HepG2 (cell line): ENCODE results near the gene GOLGA6D. TPM values are rescaled to one million over a fixed set of nuclear protein-coding genes. Genes with fewer than 3 reads are reported as not detected.

Source experiments
- ATAC-seq: fragments of 200-7000 bp; cut with Tn5 transposase; 3 replicates; pipeline ENCODE4 v1.9.1; 2020; ENCODE audit warnings: mild to moderate bottlenecking, moderate library complexity
- BruUV-seq: library from RNA; stranded (reverse); fragments of 400-500 nt; replicated peaks from 2 replicates; lab custom pipeline; 2021; lab: Mats Ljungman, UMichigan
- CTCF ChIA-PET: fragments of 300-600 bp; formaldehyde crosslinking; extraction: SDS; loops from one replicate; lab custom pipeline; 2021; ENCODE audit warnings: low total read pairs, inconsistent platforms, low intra/inter-chr PET ratio; lab: Yijun Ruan, JAX
- POLR2A ChIA-PET: fragments of 350-600 bp; sonication (Branson Sonifier 250); formaldehyde crosslinking; loops from one replicate; lab custom pipeline; 2020; ENCODE audit warnings: antibody characterized with exemption, inconsistent platforms; lab: Yijun Ruan, JAX
- DNase-seq: peaks from one replicate; pipeline ENCODE4 v3.0.0-alpha.2; 2015; ENCODE audit warnings: low spot score
- FAIRE-seq: peaks from 3 replicates; lab custom pipeline; 2011; peaks lifted over from hg19 to GRCh38; lab: Jason Lieb, UNC
- H2AFZ ChIP-seq: one replicate; pipeline ENCODE4 v1.6.1; 2011; ENCODE audit warnings: low read length, inconsistent platforms
- H3K27ac ChIP-seq: fragments of 300-600 bp; 3 replicates; pipeline ENCODE4 v1.8.0; 2011; ENCODE audit warnings: mixed run types, mild to moderate bottlenecking, mixed read lengths, low read length, inconsistent platforms; ENCODE audit not compliant: insufficient read depth; ENCODE audit errors: extremely low read length
- H3K27me3 ChIP-seq, 2 experiments: fragments of 200-600 bp in 1 of 2; 2 replicates in 1 of 2; 3 replicates in 1 of 2; pipeline versions ENCODE4 v1.6.0 to v1.8.0; 2011; ENCODE audit warnings: low read length in 2 of 2, mild to moderate bottlenecking in 2 of 2, moderate library complexity in 2 of 2, inconsistent platforms in 1 of 2; ENCODE audit not compliant: insufficient read depth in 2 of 2, control insufficient read depth in 1 of 2
- H3K36me3 ChIP-seq, 2 experiments: fragments of 200-600 bp in 1 of 2; replicated peaks in 1 of 2; 2 replicates in 1 of 2; 3 replicates in 1 of 2; pipeline versions ENCODE4 v1.5.1 to v1.8.0; 2011; ENCODE audit warnings: low read length in 2 of 2, inconsistent platforms in 1 of 2; ENCODE audit not compliant: insufficient read depth in 2 of 2, control insufficient read depth in 1 of 2
- H3K4me1 ChIP-seq: 2 replicates; pipeline ENCODE4 v1.5.1; 2012; ENCODE audit warnings: low read length, inconsistent platforms; ENCODE audit not compliant: insufficient read depth
- H3K4me2 ChIP-seq: 2 replicates; pipeline ENCODE4 v1.6.0; 2011; ENCODE audit warnings: low read depth, low read length, inconsistent platforms
- H3K4me3 ChIP-seq, 3 experiments: fragments of 200-600 bp in 1 of 3; sonication (generic), shearing (Covaris generic) in 1 of 3; replicated peaks in 1 of 3; 2 replicates each; pipeline ENCODE4 v1.5.1; 2011 to 2016; ENCODE audit warnings: low read length in 3 of 3, inconsistent platforms in 2 of 3, low read depth in 2 of 3, mild to moderate bottlenecking in 2 of 3, control low read depth in 1 of 3, mixed read lengths in 1 of 3; ENCODE audit not compliant: insufficient read depth in 1 of 3
- H3K79me2 ChIP-seq: one replicate; pipeline ENCODE4 v1.6.1; 2011; ENCODE audit warnings: low read length, inconsistent platforms; ENCODE audit not compliant: insufficient read depth
- H3K9ac ChIP-seq: 2 replicates; pipeline ENCODE4 v1.6.0; 2011; ENCODE audit warnings: mild to moderate bottlenecking, low read depth, low read length, inconsistent platforms; ENCODE audit not compliant: insufficient read depth
- H3K9me3 ChIP-seq: 2 replicates; pipeline ENCODE4 v1.5.1; 2012; ENCODE audit warnings: mild to moderate bottlenecking, low read length
- H4K20me1 ChIP-seq: 2 replicates; pipeline ENCODE4 v1.6.0; 2011; ENCODE audit warnings: inconsistent platforms, mild to moderate bottlenecking, low read length, moderate library complexity; ENCODE audit not compliant: insufficient read depth
- CHD4 ChIP-seq: fragments of 200-600 bp; sonication (generic); IDR thresholded peaks from 2 replicates; pipeline ENCODE4 v1.7.0; 2017; ENCODE audit warnings: mild to moderate bottlenecking, low read length, borderline replicate concordance
- SAP130 ChIP-seq: IDR thresholded peaks from 2 replicates; pipeline ENCODE4 v1.6.1; 2016; ENCODE audit warnings: low read depth
- SIX4 ChIP-seq: sonication (generic); formaldehyde crosslinking; IDR thresholded peaks from 2 replicates; pipeline ENCODE4 v1.4.0; 2020; ENCODE audit warnings: missing genetic modification reagents
- TP53 ChIP-seq: sonication (generic); formaldehyde crosslinking; conservative IDR thresholded peaks from 2 replicates; pipeline ENCODE4 v1.4.0; 2020; ENCODE audit warnings: missing genetic modification reagents
- ZMYM4 ChIP-seq: sonication (generic); formaldehyde crosslinking; IDR thresholded peaks from 2 replicates; pipeline ENCODE4 v1.8.1; 2023; ENCODE audit warnings: mild to moderate bottlenecking, missing genetic modification reagents
- ZNF296 ChIP-seq: sonication (generic); formaldehyde crosslinking; conservative IDR thresholded peaks from 2 replicates; pipeline ENCODE4 v1.5.0; 2020; ENCODE audit warnings: mild to moderate bottlenecking, missing genetic modification reagents
- ZNF382 ChIP-seq: sonication (generic); formaldehyde crosslinking; IDR thresholded peaks from 2 replicates; pipeline ENCODE4 v1.5.0; 2020; ENCODE audit warnings: missing genetic modification reagents, mild to moderate bottlenecking, borderline replicate concordance
- ZNF572 ChIP-seq: sonication (generic); formaldehyde crosslinking; IDR thresholded peaks from 2 replicates; pipeline ENCODE4 v1.5.1; 2020; ENCODE audit warnings: mild to moderate bottlenecking, missing genetic modification reagents
- ZNF75D ChIP-seq: sonication (generic); formaldehyde crosslinking; IDR thresholded peaks from 2 replicates; pipeline ENCODE4 v1.8.1; 2023; ENCODE audit warnings: missing genetic modification reagents, mild to moderate bottlenecking, borderline replicate concordance
- WGBS: methylation state at CpG from one replicate; pipeline ENCODE4 v1.1.6; 2017; ENCODE audit warnings: low lambda C conversion rate; 5-methylcytosine and 5-hydroxymethylcytosine counted together
- in situ Hi-C: cut with HindIII; loops from 2 replicates; pipeline ENCODE4 v1.10.0; 2017; ENCODE audit warnings: low pct_unique_long_range_greater_than_20kb; ENCODE audit not compliant: extremely low pct_ligation_motif_present
- intact Hi-C: fragments of 100-400 bp; cut with micrococcal nuclease; formaldehyde crosslinking; loops from one replicate; pipeline ENCODE4 v1.10.0; 2022; ENCODE audit not compliant: unreplicated experiment
- polyA plus RNA-seq, 8 experiments: library from polyadenylated mRNA; depleted of rRNA in 3 of 8; stranded (reverse) in 7 of 8; unstranded in 1 of 8; fragments of >200 nt; fragmentation: Illumina TruSeq in 4 of 8; extraction: Trizol in 4 of 8; gene quantifications; 2 replicates each; pipeline versions ENCODE4 v1.2.1 to v1.2.3, GENCODE V29; 2011 to 2016; ENCODE audit warnings: low read depth in 4 of 8, missing spikeins in 1 of 8, mixed read lengths in 1 of 8; ENCODE audit not compliant: insufficient read depth in 1 of 8
- total RNA-seq, 5 experiments: library from RNA; depleted of rRNA; stranded (reverse); fragments of >200 nt; fragmentation: Illumina TruSeq; extraction: Trizol; gene quantifications; 2 replicates each; pipeline ENCODE4 v1.2.3, GENCODE V29; 2016; ENCODE audit warnings: low read depth in 1 of 5
- TF ChIP-seq, protein P1 (sequence below): sonication (generic); formaldehyde crosslinking; IDR thresholded peaks from 2 replicates; pipeline ENCODE4 v1.4.0; 2020; ENCODE audit warnings: missing genetic modification reagents
- TF ChIP-seq, protein P2 (sequence below): sonication (generic); formaldehyde crosslinking; IDR thresholded peaks from 2 replicates; pipeline ENCODE4 v1.5.0; 2020; ENCODE audit warnings: missing genetic modification reagents, mild to moderate bottlenecking, borderline replicate concordance
- TF ChIP-seq, protein P3 (sequence below): IDR thresholded peaks from 2 replicates; pipeline ENCODE4 v1.6.1; 2016
- TF ChIP-seq, protein P4 (sequence below): sonication (generic); formaldehyde crosslinking; IDR thresholded peaks from 2 replicates; pipeline ENCODE4 v1.4.0; 2020; ENCODE audit warnings: missing genetic modification reagents

GOLGA6D gene
- total and polyA plus RNA-seq, 2 of the 13 experiments (the other 11 are each of a cell fraction or from before 2014, with no cell fraction given), result 0.04 TPM; not detected in 1

DNA sequence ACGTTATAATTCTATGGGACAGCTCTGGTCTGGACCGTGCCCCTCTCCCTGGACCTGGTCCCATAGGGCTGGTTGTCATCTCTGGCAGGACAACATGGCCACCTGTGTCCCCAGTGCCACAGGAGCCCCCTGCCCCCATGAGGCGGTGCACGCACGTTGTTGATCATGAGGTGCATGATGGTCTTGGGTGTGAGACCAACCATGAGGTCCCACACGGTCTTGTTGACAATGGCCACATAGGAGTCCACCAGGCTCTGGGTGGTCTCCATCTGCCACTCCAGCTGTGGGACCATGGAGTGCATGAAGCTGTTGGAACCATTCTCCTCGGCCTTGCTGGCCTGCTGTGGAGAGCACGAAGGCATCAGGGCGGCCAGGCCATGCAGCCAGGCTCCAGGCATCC is 19.7 kb downstream of the GOLGA6D start:
- POLR2A ChIA-PET, result no interaction called here
- Histone ChIP-seq H3K4me3 (no peak overlapping the region), H2AFZ (no peak overlapping the region), H3K9ac (no peak overlapping the region), H3K79me2 (no peaks in the 10 kb centered on the region)
- FAIRE-seq (no peak), ATAC-seq (no peak)
- in situ Hi-C loops, result no loop called here
- TF ChIP-seq TP53 (CRISPR knock-in tag), result no peak
- TF ChIP-seq, protein P1, sequence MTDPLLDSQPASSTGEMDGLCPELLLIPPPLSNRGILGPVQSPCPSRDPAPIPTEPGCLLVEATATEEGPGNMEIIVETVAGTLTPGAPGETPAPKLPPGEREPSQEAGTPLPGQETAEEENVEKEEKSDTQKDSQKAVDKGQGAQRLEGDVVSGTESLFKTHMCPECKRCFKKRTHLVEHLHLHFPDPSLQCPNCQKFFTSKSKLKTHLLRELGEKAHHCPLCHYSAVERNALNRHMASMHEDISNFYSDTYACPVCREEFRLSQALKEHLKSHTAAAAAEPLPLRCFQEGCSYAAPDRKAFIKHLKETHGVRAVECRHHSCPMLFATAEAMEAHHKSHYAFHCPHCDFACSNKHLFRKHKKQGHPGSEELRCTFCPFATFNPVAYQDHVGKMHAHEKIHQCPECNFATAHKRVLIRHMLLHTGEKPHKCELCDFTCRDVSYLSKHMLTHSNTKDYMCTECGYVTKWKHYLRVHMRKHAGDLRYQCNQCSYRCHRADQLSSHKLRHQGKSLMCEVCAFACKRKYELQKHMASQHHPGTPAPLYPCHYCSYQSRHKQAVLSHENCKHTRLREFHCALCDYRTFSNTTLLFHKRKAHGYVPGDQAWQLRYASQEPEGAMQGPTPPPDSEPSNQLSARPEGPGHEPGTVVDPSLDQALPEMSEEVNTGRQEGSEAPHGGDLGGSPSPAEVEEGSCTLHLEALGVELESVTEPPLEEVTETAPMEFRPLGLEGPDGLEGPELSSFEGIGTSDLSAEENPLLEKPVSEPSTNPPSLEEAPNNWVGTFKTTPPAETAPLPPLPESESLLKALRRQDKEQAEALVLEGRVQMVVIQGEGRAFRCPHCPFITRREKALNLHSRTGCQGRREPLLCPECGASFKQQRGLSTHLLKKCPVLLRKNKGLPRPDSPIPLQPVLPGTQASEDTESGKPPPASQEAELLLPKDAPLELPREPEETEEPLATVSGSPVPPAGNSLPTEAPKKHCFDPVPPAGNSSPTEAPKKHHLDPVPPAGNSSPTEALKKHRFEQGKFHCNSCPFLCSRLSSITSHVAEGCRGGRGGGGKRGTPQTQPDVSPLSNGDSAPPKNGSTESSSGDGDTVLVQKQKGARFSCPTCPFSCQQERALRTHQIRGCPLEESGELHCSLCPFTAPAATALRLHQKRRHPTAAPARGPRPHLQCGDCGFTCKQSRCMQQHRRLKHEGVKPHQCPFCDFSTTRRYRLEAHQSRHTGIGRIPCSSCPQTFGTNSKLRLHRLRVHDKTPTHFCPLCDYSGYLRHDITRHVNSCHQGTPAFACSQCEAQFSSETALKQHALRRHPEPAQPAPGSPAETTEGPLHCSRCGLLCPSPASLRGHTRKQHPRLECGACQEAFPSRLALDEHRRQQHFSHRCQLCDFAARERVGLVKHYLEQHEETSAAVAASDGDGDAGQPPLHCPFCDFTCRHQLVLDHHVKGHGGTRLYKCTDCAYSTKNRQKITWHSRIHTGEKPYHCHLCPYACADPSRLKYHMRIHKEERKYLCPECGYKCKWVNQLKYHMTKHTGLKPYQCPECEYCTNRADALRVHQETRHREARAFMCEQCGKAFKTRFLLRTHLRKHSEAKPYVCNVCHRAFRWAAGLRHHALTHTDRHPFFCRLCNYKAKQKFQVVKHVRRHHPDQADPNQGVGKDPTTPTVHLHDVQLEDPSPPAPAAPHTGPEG (CRISPR knock-in tag), result no peak
- no peak for TF ChIP-seq ZNF75D (CRISPR knock-in tag)
- no peak for TF ChIP-seq ZMYM4 (CRISPR knock-in tag)
- TF ChIP-seq SAP130 (CRISPR knock-in tag), result no peak
- no peak for TF ChIP-seq ZNF296
- TF ChIP-seq ZNF382 (CRISPR knock-in tag), result no peak
- TF ChIP-seq, protein P2, sequence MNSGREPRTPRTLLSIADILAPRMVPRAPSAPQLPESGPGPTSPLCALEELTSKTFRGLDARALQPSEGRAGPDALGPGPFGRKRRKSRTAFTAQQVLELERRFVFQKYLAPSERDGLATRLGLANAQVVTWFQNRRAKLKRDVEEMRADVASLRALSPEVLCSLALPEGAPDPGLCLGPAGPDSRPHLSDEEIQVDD (CRISPR knock-in tag), result no peak
- no peak for TF ChIP-seq SIX4 (CRISPR knock-in tag)
- TF ChIP-seq, protein P3, sequence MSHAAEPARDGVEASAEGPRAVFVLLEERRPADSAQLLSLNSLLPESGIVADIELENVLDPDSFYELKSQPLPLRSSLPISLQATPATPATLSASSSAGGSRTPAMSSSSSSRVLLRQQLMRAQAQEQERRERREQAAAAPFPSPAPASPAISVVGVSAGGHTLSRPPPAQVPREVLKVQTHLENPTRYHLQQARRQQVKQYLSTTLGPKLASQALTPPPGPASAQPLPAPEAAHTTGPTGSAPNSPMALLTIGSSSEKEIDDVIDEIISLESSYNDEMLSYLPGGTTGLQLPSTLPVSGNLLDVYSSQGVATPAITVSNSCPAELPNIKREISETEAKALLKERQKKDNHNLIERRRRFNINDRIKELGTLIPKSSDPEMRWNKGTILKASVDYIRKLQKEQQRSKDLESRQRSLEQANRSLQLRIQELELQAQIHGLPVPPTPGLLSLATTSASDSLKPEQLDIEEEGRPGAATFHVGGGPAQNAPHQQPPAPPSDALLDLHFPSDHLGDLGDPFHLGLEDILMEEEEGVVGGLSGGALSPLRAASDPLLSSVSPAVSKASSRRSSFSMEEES (CRISPR knock-in tag), result no peak
- TF ChIP-seq CHD4, result no peak
- TF ChIP-seq, protein P4, sequence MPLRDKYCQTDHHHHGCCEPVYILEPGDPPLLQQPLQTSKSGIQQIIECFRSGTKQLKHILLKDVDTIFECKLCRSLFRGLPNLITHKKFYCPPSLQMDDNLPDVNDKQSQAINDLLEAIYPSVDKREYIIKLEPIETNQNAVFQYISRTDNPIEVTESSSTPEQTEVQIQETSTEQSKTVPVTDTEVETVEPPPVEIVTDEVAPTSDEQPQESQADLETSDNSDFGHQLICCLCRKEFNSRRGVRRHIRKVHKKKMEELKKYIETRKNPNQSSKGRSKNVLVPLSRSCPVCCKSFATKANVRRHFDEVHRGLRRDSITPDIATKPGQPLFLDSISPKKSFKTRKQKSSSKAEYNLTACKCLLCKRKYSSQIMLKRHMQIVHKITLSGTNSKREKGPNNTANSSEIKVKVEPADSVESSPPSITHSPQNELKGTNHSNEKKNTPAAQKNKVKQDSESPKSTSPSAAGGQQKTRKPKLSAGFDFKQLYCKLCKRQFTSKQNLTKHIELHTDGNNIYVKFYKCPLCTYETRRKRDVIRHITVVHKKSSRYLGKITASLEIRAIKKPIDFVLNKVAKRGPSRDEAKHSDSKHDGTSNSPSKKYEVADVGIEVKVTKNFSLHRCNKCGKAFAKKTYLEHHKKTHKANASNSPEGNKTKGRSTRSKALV (CRISPR knock-in tag), result no peak
- TF ChIP-seq ZNF572 (CRISPR knock-in tag), result no peak
- TF ChIP-seq, all 625 proteins: peak for 0
- 23% methylated on average over 4 of the region's 9 CpGs for WGBS
- Histone ChIP-seq H3K9me3 (no peaks in the 10 kb centered on the region), H3K4me1 (no peaks in the 10 kb centered on the region), H3K27ac (no peak overlapping the region), H4K20me1 (no peaks in the 10 kb centered on the region), H3K4me2 (no peak overlapping the region), H3K27me3 (peaks cover 0 to 13% of the 10 kb centered on the region in 2 experiments; a peak in 3 of 5 replicates), H3K36me3 (no peaks in the 10 kb centered on the region)
- DNase-seq, result no peak
- CTCF ChIA-PET, result no interaction called here
- BruUV-seq, result no TSS peak
- intact Hi-C loops, result loop anchor here (10.0 kb wide), 1 partner anchor 268 kb away; no protein-coding TSS in a partner anchor
